IPS-NIHi11 (cell line): Measurements from ENCODE around the gene ANKRD66.
"Not testable (repeated sequence)": the region's sequence is repeated elsewhere in the genome, so short reads cannot be mapped to it uniquely, and the experiment has no call there.

ENCODE experiments used
- DNase-seq: peaks from one replicate; pipeline ENCODE4 v3.0.0; 2012; ENCODE audit warnings: mixed read lengths, low spot score

The ANKRD66 gene

DNA sequence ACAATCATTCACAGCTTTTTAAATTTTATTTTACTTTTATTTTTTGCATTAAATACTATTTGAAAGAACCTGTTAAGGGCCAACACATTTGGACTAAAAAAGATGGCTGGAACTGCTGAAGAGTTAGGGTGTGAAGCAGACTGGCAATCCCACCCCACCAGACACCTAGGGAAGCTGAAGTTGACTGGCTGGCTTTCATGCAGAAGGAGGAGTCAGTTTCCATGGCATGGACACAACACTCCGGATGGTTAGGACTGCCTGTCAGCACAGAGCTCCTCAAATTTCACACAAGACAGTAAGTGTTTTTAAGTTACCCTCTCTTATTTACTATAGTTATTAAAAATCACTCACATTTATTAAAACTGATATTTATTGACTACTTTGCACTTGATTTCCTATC is at the start of gene ANKRD66:
Gene ANKRD66 (plus strand): TSS at position 238 of the 400 bp plus-strand sequence. CDS start 5,016 bp downstream, outside the sequence.
- DNase-seq: no peak

DNA sequence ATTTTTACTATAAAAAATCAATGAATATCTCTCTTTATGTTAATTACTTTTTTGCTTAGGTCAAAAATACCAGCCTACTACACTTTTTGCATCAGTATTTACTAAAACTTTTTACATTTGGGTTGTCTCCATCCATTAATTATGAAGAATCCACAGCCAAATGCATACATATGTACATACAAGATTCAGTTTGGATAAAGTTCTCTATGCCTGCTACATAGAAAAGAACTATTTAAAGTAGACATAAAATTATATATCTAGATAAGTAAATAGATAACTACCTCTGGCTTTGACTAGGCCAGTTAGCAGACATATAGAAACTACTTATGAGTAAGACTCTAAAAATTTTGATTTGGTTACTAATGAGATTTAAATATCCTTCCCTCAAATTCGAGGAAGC is 46.8 kb upstream of the ANKRD66 start:
- DNase-seq: no peak

DNA sequence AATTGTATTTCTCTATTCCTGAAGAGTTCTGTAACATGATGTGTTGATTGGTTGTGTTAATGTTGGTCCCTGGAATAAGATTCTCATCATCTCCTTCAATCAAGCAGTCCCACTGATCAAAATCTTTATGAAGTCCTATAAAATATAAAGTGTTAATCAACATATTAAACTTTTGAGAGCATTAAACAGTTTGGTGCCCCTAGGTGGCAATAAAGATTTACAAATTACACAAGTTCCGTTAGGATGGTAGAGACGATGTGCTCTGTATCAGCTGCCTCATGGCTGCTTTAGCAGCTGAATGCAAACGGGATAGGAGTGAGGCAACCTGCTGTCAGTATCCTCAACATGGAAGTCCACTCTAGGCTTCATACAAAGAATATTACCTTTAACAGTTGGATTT is 42.2 kb upstream of the ANKRD66 start:
- no peak for DNase-seq

DNA sequence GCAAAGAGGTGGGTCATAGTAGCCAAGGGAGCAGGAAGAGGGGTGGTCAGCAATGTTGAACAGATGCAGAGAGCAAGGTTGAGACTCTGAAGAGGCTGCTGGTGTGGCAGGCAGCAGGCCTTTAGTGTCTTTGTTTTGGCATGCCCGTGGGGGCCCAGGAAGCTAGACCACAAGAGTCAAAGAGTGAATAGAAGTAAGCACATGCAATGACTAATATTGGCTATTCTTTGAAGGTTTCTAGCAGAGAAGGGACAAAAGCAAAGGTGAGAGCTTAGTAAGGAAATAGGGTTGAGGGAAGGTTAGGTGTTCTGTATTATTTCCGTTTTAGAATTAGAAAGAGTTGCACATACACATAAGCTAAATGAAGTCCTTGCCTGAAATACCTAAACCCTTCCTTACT is 40.3 kb upstream of the ANKRD66 start:
- DNase-seq: no peak

DNA sequence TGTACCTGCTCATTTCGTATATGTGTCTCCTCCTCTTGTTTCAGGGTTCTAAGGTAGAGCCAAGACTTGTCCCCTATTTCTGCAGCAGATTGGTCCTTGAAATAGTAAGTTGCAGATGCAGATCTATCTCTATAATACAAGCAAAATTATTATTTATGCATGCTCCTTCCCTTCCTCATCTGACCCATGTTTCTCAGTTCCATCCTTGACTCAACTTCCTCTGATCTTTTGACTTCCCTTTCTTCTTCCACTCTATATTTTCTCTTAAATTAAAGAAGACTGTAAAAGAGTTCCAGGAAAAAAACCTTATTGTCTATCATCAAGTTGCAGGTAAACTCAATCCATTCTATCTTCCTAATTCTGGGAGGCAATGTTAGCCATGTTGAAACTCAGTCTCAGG is 35.2 kb upstream of the ANKRD66 start:
- DNase-seq: no peak

DNA sequence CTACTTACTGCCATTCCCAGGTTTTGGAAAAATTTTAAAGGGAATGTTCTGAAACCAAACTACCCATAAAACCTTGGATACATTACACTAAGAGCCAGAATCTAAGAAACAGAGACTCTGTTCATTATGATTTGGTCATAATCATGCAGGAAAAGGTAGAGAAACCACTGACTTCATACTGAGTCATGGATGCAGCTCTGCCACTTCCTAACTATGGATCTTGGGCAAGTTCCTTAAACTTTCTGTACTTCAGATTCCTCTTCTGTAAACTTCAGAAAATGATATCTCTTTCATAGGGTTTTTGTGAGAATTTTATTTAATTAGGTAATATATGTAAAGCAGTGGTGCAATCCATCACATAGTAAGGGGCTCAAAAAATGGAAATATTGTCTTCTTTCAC is 31.6 kb upstream of the ANKRD66 start:
- no peak for DNase-seq

DNA sequence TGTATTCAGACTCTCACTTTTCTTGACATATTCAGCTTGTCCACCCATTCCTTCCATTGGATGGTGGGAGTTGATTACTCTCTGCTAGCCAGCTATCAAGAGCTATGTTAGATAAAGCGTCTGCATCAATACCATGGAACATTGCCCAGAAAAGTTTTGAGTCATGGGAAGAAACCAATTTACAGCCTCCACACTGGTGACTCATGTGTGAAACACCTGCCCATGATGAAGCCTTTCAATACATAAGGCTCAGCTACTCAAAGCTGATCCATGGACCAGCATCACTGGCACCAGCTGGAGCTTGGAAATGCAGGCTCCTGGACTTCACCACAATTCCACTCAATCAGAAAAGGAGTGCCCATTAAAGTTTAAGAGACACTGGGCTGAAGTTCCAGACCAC is 27.6 kb upstream of the ANKRD66 start:
- DNase-seq: no peak

DNA sequence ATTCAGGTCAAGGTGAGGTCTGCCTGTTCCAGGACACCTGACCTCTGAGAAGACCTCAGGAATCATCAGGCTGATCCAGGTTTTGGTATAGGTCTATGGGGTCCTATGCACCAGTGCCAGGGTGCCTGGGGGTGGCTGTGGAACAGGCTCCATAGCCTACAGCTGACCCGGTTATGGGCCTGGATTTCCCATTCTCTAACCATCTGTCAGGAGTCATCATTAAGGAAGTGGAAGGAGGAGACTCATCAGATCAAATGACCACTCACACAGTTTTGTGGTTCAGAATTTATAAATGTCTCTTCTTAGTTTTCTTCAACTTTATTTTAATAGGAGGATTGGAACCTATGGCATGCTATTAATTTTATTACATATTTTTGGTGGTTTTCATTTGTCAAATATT is 26.3 kb upstream of the ANKRD66 start:
- no peak for DNase-seq

DNA sequence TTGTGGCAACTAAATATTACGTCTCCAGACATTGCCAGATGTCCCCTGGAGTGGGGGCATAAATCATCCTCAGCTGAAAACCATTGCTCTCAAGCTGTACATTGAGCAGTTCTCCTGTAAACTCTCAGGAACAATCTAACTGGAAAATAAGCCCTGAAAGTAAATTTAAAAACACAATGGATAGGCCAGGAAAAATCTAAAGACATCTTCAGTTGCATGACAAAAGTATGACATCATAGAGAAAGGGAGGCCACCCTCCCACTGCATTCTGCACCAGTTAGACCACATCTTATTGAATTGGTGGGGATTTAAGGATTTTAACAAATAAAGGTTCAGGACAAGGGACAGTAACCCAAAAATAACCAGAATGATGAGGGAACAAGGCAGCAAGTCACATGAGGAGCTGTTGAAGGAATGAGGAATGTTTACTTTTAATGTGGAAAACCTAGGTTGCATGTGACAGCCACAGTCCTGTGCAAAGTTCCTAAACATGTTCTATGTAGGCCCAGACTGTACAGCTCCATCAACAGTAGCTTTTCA is 16.9 kb upstream of the ANKRD66 start:
- no peak for DNase-seq

DNA sequence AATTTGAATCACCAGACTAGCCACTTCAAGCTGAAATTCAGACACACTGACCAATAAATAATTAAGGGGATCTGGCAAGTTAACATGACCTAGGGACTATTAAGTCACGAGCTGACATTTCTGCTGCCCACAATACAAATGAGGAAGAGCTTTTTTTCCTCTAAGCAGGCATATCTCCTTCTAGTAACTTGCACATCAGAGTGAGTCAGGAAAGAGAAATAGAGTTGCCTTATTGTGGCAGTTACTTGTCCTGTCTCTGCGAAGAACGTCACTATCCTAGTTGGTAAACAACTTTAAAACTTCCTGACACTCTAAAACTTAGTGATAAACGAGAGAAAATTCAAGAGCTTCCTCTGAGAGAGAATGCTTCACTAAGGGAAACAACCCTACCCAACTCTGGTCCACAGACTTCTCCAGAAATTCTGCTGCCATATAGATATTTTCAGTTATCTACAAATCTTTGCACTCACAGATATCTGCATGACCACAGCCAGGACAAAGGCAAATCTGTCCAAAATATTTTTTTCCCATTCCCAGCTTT is 15.7 kb upstream of the ANKRD66 start:
- no peak for DNase-seq

DNA sequence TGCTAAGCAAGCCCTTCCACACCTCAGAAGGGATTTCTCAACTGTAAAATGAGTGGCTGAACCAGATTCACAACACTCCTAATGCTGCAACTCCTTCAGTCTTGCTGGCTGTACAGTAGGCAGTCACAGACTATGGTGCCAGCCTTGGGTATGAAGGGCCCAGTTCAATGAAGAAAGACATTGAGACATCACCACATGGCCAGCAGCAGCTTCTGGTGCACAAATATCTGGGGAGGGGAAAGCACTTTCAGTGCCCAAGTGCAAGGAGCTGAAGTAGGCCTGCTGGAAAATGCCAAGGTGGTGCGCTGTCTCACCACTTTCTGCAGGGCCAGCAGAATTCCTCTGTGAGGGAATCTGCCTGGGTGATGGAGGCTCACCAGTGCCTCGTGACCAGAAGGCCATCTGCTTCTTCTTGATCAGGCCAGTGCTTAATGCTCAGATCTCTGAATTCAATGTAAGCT is 13.4 kb upstream of the ANKRD66 start:
- no peak for DNase-seq

DNA sequence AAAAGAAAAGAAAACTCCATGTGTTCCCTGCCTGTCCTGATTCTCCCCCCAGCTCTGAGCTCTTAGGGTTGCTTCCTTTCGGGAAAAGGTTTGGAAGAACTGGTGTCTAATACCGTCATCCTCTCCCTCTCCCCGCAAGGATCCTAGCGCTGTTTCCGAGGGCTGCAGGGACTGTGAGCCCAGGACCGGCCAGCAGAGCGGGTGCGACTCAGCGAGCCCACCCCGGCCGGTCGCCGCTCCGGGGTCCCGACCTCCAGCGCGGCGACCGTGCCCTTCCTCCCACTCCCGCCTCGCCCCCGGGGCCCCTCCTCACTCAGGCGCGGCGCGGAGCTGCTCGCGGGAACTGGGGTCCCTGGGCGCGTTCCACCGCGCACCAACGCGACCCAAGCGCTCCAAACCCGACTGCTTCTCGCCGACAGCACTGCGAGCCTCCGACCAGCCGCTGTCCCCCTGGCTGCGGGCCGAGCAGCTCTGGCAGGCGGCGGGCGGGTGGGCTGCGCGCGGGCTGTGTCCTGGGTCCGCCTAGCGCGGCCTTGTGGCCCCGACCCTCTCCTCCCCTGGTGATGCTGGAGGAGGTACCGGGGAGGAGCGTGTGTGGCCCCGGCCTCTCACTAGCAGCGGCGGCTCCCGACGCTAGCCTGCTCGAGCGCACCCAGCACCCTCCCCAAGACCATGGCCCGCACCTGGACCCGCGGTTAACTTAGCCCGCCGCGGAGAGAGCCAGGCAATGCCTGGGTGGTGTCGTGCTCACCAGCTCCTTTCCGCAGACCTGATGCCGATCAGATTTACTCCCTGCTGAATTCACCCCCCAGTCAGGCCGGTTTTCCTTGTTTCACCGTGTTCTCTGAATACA is 11.6 kb upstream of the ANKRD66 start, which contains the start of gene PLA2G7:
Gene PLA2G7 (minus strand): TSS at position 509 of the 853 bp plus-strand sequence. CDS start 12,484 bp downstream, outside the sequence.
- peak; percentile 58 for DNase-seq

DNA sequence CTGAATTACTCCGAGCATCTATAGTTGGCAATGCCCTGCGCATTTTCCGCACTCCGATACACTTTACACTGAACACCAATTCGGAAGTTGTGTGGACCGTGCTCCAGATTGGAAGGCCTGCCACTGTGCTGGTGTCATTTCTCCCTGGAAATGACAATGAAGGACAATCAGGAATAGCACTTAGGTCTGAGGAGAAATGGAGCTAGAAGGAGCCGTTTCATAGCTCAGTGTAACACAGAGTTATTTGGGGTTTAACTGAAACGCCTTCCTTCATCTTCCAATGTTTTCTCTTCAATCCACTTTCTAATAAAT is 11.1 kb upstream of the ANKRD66 start:
- no peak for DNase-seq

DNA sequence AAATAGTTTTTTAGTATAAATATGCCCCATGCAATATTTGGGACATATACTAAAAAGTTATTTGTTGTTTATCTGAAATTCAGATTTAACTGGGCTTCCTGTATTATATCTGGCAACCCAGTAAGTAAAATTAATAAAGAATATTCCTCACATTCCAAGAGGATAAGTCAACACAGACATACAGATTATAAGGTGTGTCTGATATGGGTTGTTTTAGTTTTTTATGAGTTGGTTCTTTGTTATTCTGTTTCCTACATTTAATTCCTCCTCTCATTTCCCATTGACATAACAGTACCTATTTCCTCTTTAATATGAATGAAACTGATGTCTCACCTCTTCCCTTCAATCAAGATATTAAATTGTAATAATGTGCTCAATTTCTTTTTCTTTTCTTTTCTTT is 9.8 kb upstream of the ANKRD66 start:
- no peak for DNase-seq

DNA sequence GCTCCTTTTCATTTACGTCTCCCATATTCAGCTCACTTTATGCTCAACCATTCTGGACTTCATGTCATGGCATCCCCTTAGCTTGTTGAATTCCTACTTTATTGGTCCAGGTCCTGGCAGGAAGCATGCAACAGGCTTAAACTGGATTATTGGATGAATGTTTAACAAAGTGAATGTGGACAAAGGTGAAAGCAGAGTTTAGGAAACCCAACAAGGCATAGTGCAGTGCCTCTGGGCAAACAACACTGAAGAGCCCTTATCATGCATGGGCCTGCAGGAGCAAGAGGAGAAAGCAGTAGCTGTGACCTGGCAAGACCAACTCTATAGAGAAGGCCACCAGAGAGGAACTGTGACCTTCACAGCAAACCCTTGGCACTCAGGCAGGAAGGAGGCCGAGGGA is 5.3 kb upstream of the ANKRD66 start:
- no peak for DNase-seq

DNA sequence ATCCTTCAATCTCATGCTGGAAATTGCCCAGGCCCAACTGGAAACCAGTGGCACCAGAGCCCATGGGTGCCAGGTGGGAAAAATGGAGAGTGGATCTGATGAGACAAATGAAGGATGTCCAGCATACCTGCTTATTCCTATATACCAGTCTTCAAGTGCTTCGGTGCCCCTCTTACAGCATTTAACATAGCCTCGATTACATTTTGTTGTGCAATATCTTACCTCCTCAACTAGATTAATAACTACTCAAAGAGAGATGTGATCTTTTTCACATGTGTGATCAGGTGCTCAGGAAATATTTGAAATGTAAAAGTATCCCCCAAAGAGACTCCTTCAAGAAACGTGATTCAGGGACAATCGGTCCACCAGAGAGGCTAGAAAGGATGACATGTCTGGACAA is 4.8 kb upstream of the ANKRD66 start:
- no peak for DNase-seq

DNA sequence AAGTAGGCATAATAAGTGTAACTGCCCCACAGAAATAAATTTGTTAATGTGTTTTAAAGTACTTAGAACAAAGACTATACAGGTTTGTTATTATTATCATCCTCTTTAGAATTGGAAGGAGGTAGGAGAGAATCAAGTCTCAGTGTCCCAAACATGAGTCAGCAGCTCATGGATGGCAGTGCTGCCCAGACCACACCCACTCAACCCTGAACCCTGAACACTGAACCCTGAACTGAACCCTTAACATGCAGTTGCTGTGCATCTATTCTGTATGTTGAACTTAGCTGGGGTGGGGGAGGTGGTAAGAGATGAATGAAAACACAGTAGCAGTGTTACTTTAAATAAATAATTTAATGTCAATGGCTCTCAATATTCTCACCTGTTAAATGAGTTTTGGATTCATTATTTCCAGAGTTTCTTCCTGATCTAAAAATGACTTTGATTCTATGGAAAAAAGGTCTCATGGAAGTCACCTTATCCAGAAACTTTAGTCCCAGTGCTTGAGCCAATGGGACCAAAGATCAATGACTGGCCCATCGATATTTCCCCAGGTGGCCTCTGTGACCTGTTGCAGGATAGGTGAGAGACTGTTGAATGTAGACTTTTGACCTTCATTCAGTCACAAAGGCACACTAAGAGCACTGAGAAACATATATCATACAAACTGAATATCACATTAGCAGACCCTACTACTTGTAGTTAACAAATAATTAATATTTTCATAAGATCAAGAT is 3.1 kb upstream of the ANKRD66 start:
- no peak for DNase-seq

DNA sequence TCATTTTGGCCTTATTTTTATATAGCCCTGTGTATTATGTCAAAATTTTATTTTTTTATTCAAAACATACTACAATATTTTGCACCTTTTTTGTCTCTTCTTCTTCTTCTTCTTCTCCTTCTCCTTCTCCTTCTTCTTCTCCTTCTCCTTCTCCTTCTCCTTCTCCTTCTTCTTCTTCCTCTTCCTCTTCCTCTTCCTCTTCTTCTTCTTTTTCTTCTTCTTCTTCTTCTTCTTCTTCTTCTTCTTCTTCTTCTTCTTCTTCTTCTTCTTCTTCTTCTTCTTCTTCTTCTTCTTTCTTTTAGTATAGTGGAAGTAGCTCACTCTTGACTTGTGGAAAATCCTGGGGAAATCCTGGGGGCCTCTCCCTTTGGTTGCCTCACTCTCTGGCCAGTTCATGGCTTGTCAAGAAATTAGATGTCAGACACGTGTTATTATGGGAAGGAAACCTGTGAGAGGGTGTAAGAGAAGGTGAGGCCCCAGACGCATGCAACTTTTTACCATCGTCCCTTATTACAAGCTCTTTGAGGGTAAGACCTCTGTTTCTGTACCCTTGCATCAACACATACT is 2.5 kb upstream of the ANKRD66 start:
- DNase-seq: not testable (repeated sequence)

DNA sequence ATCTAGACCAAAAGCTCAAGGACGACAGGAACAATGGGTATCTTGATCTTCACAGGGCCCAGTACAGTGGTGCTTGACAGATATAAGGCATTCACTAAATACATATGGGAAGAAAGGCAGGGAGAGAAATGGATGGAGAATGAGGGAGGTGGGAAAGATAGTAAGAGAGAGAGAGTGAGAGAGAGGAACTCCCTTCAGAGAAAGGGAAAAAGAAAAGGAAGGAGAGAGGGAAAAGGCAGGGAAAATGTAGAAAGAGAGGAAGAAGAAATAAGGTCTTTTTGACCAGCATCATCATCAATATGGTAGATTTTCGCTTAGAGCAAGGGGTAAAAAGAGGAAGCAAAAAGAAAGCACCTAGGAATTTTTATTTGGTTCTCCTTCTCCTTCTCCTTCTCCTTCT is 760 bp upstream of the ANKRD66 start:
- DNase-seq: no peak

DNA sequence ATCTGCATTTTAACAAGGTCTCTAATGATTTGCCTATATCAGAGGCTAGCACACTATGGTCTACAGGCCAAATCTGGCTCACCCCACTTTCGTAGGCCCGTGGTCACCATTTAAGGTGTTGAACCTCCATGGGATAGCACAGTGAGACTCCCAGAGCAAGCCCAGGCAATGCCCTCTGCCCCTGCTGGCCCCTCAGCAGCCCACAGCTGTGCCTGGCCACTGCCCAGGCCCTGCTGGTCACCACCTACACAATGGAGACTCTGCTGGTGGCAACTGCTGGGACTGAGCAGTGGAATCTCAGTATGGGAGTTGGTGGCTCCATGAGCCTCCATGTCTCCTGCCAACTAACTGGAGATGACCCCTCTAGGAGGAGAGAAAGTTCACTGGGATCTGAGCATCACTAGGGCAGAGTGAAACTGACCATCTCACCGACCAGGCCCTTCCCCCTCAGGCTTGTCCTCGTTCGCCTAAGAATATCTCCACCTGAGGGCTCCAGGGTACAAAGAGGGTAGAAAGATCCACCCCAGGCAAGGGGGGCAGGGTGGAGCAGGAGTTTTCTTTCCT is 2.3 kb downstream of the ANKRD66 start:
- DNase-seq: no peak

DNA sequence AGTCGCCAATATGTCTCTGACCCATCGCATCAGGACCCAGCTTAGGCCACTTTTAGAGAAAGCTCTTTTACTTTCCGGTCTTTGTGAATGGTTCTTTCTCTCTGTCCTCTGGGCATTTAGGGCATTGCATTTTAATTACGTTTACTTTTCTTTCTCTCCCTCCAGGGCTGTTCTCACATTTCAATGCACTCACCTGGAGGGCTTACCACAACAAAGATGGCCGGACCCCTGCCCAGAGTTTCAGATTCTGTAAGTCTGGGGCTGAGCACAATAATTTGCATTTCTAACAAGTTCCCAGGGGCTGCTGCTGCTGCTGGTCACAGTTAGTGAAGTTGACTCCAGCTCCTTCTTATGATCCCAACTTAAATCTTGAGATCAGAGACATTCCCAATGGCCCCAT is 3.0 kb downstream of the ANKRD66 start:
- peak; percentile 41 for DNase-seq

DNA sequence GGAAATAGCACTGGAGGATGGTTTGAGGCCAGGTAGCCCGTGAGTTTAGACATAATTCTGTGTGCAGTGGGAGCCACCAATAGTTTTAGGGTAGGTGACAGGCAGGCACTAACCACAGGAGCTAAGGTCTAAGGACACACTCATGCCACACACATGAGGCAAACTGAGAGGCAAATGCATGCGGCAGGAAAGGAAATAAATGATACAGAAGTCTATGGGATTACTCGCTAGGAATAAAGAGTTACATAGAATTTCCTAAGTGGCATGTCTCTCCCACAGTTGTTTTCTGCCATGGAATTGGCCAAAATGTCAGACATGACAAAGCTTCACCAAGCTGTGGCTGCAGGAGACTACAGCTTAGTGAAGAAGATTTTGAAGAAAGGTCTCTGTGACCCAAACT is 4.9 kb downstream of the ANKRD66 start:
- DNase-seq: no peak
